GM23338 (cell line): ENCODE results near the gene TMEM217. TPM values are rescaled to one million over a fixed set of nuclear protein-coding genes. Genes with fewer than 3 reads are reported as not detected.
A peak's percentile ranks its signal among the peaks of the same experiment; 100 is the strongest.
"Not testable (repeated sequence)": the region's sequence is repeated elsewhere in the genome, so short reads cannot be mapped to it uniquely, and the experiment has no call there.

Experiments used
- ATAC-seq: fragments of 200-7000 bp; cut with Tn5 transposase; 3 replicates; pipeline ENCODE4 v1.9.1; 2020
- DNase-seq: peaks from one replicate; pipeline ENCODE4 v3.0.0-alpha.2; 2015; ENCODE audit warnings: low spot score
- H2AFZ ChIP-seq: fragments of 200-600 bp; sonication (generic); 2 replicates; pipeline ENCODE4 v1.8.0; 2016; ENCODE audit warnings: antibody characterized with exemption, mild to moderate bottlenecking, moderate library complexity
- H3F3A ChIP-seq: fragments of 200-600 bp; sonication (generic); replicated peaks from 2 replicates; pipeline ENCODE4 v1.8.0; 2017; ENCODE audit warnings: antibody characterized with exemption, mixed run types, low read depth
- H3K27ac ChIP-seq: fragments of 200-600 bp; sonication (generic); 2 replicates; pipeline ENCODE4 v1.6.1; 2016; ENCODE audit warnings: low read depth
- H3K27me3 ChIP-seq: fragments of 200-600 bp; sonication (generic); 2 replicates; pipeline ENCODE4 v1.8.0; 2016; ENCODE audit warnings: mild to moderate bottlenecking, mixed run types, moderate library complexity; ENCODE audit not compliant: insufficient read depth
- H3K36me3 ChIP-seq: fragments of 200-600 bp; sonication (generic); 2 replicates; pipeline ENCODE4 v1.8.0; 2016; ENCODE audit warnings: mild to moderate bottlenecking; ENCODE audit not compliant: insufficient read depth
- H3K4me1 ChIP-seq: fragments of 200-600 bp; sonication (generic); 2 replicates; pipeline ENCODE4 v1.8.0; 2016; ENCODE audit warnings: mild to moderate bottlenecking, moderate library complexity; ENCODE audit not compliant: insufficient read depth
- H3K4me2 ChIP-seq: fragments of 200-600 bp; sonication (generic); 2 replicates; pipeline ENCODE4 v1.7.1; 2017; ENCODE audit warnings: mixed run types
- H3K4me3 ChIP-seq: fragments of 200-600 bp; sonication (generic); 2 replicates; pipeline ENCODE4 v1.6.1; 2016; ENCODE audit warnings: mixed run types
- H3K79me2 ChIP-seq: fragments of 200-600 bp; sonication (generic); replicated peaks from 2 replicates; pipeline ENCODE4 v1.8.0; 2017; ENCODE audit warnings: mild to moderate bottlenecking; ENCODE audit not compliant: insufficient read depth
- H3K9me2 ChIP-seq: fragments of 200-600 bp; sonication (generic); 2 replicates; pipeline ENCODE4 v1.8.0; 2017; ENCODE audit not compliant: insufficient read depth
- H4K20me1 ChIP-seq: fragments of 200-600 bp; sonication (generic); replicated peaks from 2 replicates; pipeline ENCODE4 v1.8.0; 2017; ENCODE audit warnings: mild to moderate bottlenecking; ENCODE audit not compliant: insufficient read depth
- H3K27ac Mint-ChIP-seq: 2 replicates; pipeline ENCODE4 v1.8.0; 2020; ENCODE audit warnings: inconsistent platforms, mild to moderate bottlenecking, moderate library complexity, mixed read lengths
- H3K27me3 Mint-ChIP-seq: 3 replicates; pipeline ENCODE4 v1.8.0; 2022; ENCODE audit warnings: low read depth, mild to moderate bottlenecking, moderate library complexity, mixed read lengths, inconsistent platforms; ENCODE audit not compliant: insufficient read depth, poor library complexity
- H3K36me3 Mint-ChIP-seq: 3 replicates; pipeline ENCODE4 v1.8.0; 2021; ENCODE audit warnings: low read depth, mild to moderate bottlenecking, inconsistent platforms, moderate library complexity, mixed read lengths
- H3K4me1 Mint-ChIP-seq: 3 replicates; pipeline ENCODE4 v1.8.0; 2020; ENCODE audit warnings: mild to moderate bottlenecking, inconsistent platforms, mixed read lengths
- H3K4me3 Mint-ChIP-seq: 3 replicates; pipeline ENCODE4 v1.8.0; 2021; ENCODE audit warnings: moderate library complexity, mild to moderate bottlenecking, inconsistent platforms, mixed read lengths
- H3K9me3 Mint-ChIP-seq: 3 replicates; pipeline ENCODE4 v1.8.0; 2020; ENCODE audit warnings: moderate library complexity, mild to moderate bottlenecking, inconsistent platforms, mixed read lengths
- CREB1 ChIP-seq: fragments of 250-450 bp; sonication (Bioruptor Pico); IDR thresholded peaks from 2 replicates; pipeline ENCODE4 v1.5.0; 2020; ENCODE audit warnings: low read depth, mild to moderate bottlenecking, moderate library complexity
- EZH2 ChIP-seq: fragments of 200-600 bp; sonication (generic); IDR thresholded peaks from one replicate; pipeline ENCODE4 v1.8.0; 2017; ENCODE audit warnings: antibody characterized with exemption, mild to moderate bottlenecking, low read depth; ENCODE audit not compliant: unreplicated experiment
- JUNB ChIP-seq: IDR thresholded peaks from one replicate; pipeline ENCODE4 v1.6.1; 2016; ENCODE audit warnings: antibody characterized with exemption; ENCODE audit not compliant: unreplicated experiment
- NANOG ChIP-seq: IDR thresholded peaks from 2 replicates; pipeline ENCODE4 v1.6.1; 2016; ENCODE audit warnings: antibody characterized with exemption, borderline replicate concordance
- POLR2AphosphoS5 ChIP-seq: IDR thresholded peaks from 2 replicates; pipeline ENCODE4 v1.6.1; 2016; ENCODE audit warnings: antibody characterized with exemption, low read depth
- STAT1 ChIP-seq: IDR thresholded peaks from one replicate; pipeline ENCODE4 v1.6.1; 2016; ENCODE audit warnings: antibody characterized with exemption; ENCODE audit not compliant: unreplicated experiment
- ZNF114 ChIP-seq: fragments of 250-450 bp; sonication (Bioruptor Pico); IDR thresholded peaks from 2 replicates; pipeline ENCODE4 v1.5.0; 2020; ENCODE audit warnings: mild to moderate bottlenecking, moderate library complexity
- ZNF331 ChIP-seq: fragments of 250-450 bp; sonication (Bioruptor Pico); IDR thresholded peaks from 2 replicates; pipeline ENCODE4 v1.5.0; 2020; ENCODE audit warnings: low read depth, mild to moderate bottlenecking, moderate library complexity
- long read RNA-seq: library from polyadenylated mRNA; unstranded; transcript quantifications from one replicate; pipeline ENCODE4 v2.0.0, GENCODE V29; 2020; ENCODE audit not compliant: unreplicated experiment
- polyA plus RNA-seq: library from polyadenylated mRNA; unstranded; fragments of >200 nt; fragmentation: Nextera tagmentation; extraction: Ambion mirVana; gene quantifications from 2 replicates; pipeline ENCODE4 v1.2.1, GENCODE V29; 2016
- total RNA-seq: library from RNA; depleted of rRNA; stranded (reverse); fragments of >200 nt; shearing (Covaris generic); gene quantifications from 2 replicates; pipeline ENCODE4 v1.2.3, GENCODE V29; 2014; rRNA removed
- TF ChIP-seq, protein P1 (sequence below): IDR thresholded peaks from 2 replicates; pipeline ENCODE4 v1.6.1; 2016; ENCODE audit warnings: antibody characterized with exemption
- TF ChIP-seq, protein P2 (sequence below): IDR thresholded peaks from one replicate; pipeline ENCODE4 v1.6.1; 2018; ENCODE audit warnings: antibody characterized with exemption; ENCODE audit not compliant: unreplicated experiment

Gene TMEM217
- total RNA-seq (1.0 TPM in 1 of 2 replicates, not detected in the other), polyA plus RNA-seq (0.77 and 1.3 TPM in 2 replicates)
- long read RNA-seq, partial matches to known transcripts: 1 of 2 reads
- long read RNA-seq, other reads (novel, unspliced or antisense): 1 of 2 reads

DNA sequence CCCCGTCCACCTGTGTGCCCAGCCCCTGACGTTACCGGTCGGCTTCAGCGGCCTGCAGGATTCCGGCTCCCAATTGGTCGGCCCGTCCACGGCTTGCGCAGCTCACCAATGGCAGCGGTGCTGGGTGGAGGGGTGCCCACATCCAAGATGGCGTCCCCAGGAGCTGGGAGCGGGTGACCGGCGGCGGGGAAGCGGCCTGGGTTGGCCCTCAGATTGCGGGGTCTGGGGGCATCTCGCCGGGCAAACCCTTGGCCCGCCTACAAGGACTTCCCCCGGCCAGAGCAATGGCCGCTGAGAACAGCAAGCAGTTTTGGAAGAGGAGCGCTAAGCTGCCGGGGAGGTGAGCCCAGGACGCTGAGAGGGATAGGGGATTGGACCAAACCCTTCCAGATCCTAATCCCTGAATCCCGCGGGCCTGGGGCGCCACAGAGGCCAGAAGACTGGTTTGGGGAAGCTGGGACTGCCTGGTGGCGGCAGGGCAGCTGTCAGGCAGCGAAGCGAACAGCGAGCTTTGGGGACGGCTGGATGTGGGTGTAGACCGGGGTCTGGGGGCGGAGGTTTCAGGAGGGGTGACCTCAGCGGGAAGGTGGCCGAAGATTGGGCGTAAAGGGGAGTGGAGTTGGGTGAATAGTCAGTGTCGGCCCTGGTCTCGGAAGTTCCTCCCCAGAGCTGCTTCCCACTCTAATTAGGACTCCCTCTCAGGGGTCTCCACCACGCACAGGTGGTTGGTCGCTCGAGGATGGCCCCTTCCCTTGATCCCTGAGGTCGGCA, at the start of gene TMEM217, which contains the start of gene TBC1D22B:
TSS of gene TMEM217 (minus strand) at position 511 of the 771 bp plus-strand sequence. CDS start 39,114 bp downstream, outside the sequence.
TSS of gene TBC1D22B (plus strand) at position 139 of the 771 bp plus-strand sequence. CDS start at position 285, 146 bp downstream.
- H3K36me3 Mint-ChIP-seq: peaks cover 4% of the 10 kb centered on the region; the same call in 1 of the 3 replicates
- no peaks in the 10 kb centered on the region for H3F3A ChIP-seq
- peaks cover 38% of the 10 kb centered on the region for H3K4me1 Mint-ChIP-seq
- H3K4me3 Mint-ChIP-seq: peak within 1 kb of the TSS; percentile 99
- H3K4me1 ChIP-seq: peaks cover 25% of the 10 kb centered on the region; the same call in 1 of the 2 replicates
- H3K4me3 ChIP-seq: peak within 1 kb of the TSS; percentile 93
- H3K36me3 ChIP-seq: no peaks in the 10 kb centered on the region
- peak; percentile 82 for TF ChIP-seq POLR2AphosphoS5
- TF ChIP-seq ZNF331 (CRISPR knock-in tag): no peak
- TF ChIP-seq, protein P1, sequence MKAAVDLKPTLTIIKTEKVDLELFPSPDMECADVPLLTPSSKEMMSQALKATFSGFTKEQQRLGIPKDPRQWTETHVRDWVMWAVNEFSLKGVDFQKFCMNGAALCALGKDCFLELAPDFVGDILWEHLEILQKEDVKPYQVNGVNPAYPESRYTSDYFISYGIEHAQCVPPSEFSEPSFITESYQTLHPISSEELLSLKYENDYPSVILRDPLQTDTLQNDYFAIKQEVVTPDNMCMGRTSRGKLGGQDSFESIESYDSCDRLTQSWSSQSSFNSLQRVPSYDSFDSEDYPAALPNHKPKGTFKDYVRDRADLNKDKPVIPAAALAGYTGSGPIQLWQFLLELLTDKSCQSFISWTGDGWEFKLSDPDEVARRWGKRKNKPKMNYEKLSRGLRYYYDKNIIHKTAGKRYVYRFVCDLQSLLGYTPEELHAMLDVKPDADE: peak; percentile 75; the same call in 1 of the 2 replicates
- no peak for TF ChIP-seq ZNF114 (CRISPR knock-in tag)
- peak; percentile 96 for TF ChIP-seq CREB1 (CRISPR knock-in tag)
- TF ChIP-seq JUNB: no peak
- no peak for TF ChIP-seq STAT1
- no peak for TF ChIP-seq NANOG
- TF ChIP-seq EZH2: no peak
- TF ChIP-seq, protein P2, sequence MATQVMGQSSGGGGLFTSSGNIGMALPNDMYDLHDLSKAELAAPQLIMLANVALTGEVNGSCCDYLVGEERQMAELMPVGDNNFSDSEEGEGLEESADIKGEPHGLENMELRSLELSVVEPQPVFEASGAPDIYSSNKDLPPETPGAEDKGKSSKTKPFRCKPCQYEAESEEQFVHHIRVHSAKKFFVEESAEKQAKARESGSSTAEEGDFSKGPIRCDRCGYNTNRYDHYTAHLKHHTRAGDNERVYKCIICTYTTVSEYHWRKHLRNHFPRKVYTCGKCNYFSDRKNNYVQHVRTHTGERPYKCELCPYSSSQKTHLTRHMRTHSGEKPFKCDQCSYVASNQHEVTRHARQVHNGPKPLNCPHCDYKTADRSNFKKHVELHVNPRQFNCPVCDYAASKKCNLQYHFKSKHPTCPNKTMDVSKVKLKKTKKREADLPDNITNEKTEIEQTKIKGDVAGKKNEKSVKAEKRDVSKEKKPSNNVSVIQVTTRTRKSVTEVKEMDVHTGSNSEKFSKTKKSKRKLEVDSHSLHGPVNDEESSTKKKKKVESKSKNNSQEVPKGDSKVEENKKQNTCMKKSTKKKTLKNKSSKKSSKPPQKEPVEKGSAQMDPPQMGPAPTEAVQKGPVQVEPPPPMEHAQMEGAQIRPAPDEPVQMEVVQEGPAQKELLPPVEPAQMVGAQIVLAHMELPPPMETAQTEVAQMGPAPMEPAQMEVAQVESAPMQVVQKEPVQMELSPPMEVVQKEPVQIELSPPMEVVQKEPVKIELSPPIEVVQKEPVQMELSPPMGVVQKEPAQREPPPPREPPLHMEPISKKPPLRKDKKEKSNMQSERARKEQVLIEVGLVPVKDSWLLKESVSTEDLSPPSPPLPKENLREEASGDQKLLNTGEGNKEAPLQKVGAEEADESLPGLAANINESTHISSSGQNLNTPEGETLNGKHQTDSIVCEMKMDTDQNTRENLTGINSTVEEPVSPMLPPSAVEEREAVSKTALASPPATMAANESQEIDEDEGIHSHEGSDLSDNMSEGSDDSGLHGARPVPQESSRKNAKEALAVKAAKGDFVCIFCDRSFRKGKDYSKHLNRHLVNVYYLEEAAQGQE: no peak
- H3K79me2 ChIP-seq: peaks cover 47% of the 10 kb centered on the region
- peaks cover 6% of the 10 kb centered on the region for H3K27me3 Mint-ChIP-seq
- peak within 1 kb of the TSS; percentile 97 for H3K27ac Mint-ChIP-seq
- H3K9me3 Mint-ChIP-seq: no peaks in the 10 kb centered on the region
- no peaks in the 10 kb centered on the region for H4K20me1 ChIP-seq
- H3K9me2 ChIP-seq: no peaks in the 10 kb centered on the region
- peak within 1 kb of the TSS; percentile 81 for H3K4me2 ChIP-seq
- DNase-seq (peak; percentile 99), ATAC-seq (peak; percentile 98)
- peak within 1 kb of the TSS; percentile 93 for H3K27ac ChIP-seq
- H3K27me3 ChIP-seq: no peaks in the 10 kb centered on the region
- H2AFZ ChIP-seq: peak within 1 kb of the TSS; percentile 76

DNA sequence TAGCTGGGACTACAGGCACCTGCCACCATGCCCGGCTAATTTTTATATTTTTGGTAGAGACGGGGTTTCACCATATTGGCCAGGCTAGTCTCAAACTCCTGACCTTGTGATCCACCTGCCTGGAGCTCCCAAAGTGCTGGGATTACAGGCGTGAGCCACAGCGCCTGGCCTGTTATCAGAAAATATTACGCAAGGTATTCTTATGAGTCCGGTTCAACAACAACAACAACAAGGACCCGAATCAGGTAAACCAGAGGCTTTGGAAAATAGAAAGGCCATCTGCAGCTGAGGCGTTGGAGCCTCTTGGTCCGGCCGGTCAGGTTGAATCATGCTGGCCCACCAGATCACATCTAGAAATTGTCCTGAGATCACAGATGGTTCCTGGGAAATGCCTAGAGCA, 49.5 kb upstream of the TMEM217 start:
- not testable (repeated sequence) for H3K36me3 Mint-ChIP-seq, H3K9me2 ChIP-seq, H3K9me3 Mint-ChIP-seq, H3K27me3 ChIP-seq, H3K79me2 ChIP-seq, H3K27ac Mint-ChIP-seq, H2AFZ ChIP-seq, H4K20me1 ChIP-seq, H3K4me3 ChIP-seq, H3K4me1 Mint-ChIP-seq, DNase-seq, H3F3A ChIP-seq, ATAC-seq, H3K27me3 Mint-ChIP-seq, H3K36me3 ChIP-seq, H3K4me3 Mint-ChIP-seq, H3K4me1 ChIP-seq, H3K4me2 ChIP-seq
- 0 out of 2 replicates have a peak overlapping the region, but pooled peaks have one; percentile 26 for H3K27ac ChIP-seq
